T1000 (cell line): ENCODE data around the gene KLKB1.

Experiments used
- DNase-seq: peaks from one replicate; lab custom pipeline; 2025; ENCODE audit warnings: mixed read lengths; lab: John Stamatoyannopoulos, UW

Gene KLKB1

DNA sequence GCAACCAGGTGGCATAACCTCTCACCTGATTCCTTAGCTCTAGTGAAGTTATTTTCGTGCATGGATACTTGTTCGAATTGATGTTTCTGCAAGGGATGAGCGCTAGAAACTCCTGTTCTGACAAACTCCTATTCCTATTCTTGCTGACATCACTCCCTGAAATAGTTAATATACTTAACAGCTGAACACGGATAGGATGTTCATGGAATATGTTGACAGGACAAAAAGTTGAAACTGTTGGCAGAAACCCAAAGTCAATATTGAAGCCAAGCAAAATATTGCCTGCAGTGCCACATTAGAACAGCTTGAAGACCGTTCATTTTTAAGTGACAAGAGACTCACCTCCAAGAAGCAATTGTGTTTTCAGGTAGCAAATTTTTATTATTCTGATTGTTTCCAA lies at the start of gene KLKB1:
TSS of gene KLKB1 (plus strand) at position 287 of the 400 bp plus-strand sequence. CDS start 689 bp downstream, outside the sequence.
- DNase-seq = no peak

DNA sequence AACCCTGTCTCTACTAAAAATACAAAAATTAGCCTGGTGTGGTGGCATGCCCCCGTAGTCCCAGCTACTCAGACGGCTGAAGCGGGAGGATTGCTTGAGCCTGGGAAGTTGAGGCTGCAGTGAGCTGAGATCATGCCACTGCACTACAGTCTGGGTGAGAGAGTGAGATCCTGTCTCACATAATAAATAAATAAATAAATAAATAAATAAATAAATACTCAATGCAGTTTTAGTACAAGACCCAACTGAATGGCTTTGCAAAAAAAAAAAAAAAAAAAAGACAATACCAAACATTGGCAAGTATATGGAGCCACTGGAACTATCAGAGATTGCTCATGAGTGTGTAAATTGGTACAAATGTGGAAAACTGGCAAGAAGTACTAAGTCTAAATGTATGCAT lies 39.2 kb upstream of the KLKB1 start:
- no peak for DNase-seq

DNA sequence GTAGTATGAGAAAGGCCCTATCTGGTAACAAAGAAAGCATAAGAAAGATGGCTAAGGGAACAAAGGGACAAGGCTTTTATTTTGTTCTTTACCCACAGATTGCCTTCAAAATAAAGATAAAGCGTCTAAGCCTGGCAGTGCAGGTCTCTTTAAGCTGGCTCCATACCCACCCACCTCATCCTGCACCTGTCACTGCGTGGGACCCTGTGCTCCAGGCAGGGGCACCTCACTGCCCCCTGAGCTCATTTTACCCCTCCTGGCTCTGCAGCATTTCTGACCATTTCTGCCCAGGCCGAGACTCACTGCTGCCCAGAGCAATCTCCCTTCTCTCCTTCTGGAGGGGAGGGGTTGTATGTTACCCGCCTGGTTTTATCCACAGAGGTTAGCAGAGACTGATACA lies 37.7 kb upstream of the KLKB1 start:
- no peak for DNase-seq

DNA sequence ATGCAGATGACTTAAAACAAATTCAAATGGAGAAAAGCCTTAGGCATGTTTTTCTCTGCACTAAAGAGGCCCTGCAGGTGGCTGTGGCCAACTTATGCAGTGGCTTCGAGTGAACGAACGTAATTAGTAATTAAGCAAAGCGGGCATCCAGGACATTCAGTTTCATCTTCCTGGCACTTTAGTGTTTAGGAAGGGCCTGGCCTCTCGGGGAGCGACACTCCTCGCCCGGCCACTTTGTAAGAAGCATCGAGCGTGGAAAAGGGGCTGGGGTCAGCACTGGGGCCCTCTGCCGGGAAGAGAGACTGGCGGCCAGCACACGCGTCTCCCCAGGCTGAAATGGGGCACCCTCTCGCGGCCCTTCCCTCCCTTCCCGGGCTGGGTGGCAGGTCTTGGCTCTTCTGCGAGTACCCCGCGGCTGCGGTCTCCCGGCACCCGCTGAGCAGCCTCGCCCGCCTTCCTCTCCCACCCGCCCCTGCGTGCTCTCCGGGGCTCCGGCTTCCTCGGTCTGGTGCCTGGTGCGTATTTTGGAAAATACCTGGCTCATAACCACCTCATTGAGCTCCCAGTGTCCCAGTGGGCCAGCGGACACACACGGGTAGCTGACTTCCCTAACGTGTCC lies 36.6 kb upstream of the KLKB1 start:
- DNase-seq = no peak

DNA sequence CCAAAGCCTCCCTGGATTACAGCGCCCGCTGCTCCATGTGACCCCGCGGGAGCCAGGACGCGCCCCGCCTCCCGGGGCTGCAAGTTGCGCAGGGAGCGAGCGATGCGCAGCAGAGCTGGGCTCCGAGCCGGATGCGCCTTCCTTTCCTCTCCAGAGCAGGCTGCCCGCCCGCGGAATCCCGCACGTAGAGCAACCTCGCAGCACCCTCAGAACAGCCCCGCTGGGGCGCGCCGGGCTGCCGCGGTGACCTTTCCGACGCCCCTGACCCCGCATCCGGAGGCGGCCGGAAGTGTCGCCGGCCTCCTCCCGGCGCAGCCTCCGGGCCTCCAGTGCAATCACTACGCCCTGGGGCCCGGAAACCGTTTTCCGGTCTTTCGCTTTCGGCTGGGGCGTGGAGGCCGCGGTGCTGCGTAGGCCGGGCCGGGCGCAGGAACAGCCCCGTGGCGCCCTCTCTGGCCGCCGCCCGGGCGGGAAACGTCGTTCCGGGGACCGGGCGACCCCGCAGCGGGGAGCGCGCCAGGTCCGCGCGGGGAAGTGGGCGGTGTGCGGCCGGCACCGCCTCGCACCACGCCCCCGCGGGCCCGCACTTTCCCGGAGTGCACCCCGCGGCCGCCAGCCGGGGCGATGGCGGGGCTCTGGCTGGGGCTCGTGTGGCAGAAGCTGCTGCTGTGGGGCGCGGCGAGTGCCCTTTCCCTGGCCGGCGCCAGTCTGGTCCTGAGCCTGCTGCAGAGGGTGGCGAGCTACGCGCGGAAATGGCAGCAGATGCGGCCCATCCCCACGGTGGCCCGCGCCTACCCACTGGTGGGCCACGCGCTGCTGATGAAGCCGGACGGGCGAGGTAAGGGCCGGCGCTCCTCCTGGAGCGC lies 35.9 kb upstream of the KLKB1 start, which contains the start of gene CYP4V2:
TSS of gene CYP4V2 (plus strand) at position 368 of the 866 bp plus-strand sequence. CDS start at position 625, 257 bp downstream.
- no peak for DNase-seq

DNA sequence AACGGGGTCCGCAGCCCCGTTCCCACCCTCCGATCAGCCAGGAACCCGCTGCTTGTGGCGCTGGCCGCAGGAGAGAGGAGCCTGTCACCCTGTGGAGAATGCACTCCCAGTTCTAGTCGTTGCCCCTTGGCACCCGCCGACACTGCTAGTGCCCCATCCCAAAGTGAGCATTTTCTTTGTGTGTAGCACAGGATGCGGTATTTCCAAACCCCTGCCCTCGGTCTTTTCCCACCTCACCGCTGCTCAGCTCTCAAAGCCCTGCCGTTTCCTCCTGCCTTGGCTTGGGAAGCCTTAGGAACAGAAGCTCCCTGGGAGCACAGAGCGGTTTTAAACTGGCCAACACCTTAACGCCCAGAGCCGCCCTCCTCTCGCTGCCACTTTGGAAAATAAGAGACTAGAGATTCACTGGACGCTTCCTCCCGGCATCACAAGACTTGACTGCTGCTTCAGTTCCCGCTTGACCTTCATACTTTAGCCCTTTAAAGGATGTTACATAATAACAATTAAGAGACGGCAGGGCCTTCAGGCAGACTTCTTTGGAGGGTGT lies 35.2 kb upstream of the KLKB1 start:
- DNase-seq = no peak

DNA sequence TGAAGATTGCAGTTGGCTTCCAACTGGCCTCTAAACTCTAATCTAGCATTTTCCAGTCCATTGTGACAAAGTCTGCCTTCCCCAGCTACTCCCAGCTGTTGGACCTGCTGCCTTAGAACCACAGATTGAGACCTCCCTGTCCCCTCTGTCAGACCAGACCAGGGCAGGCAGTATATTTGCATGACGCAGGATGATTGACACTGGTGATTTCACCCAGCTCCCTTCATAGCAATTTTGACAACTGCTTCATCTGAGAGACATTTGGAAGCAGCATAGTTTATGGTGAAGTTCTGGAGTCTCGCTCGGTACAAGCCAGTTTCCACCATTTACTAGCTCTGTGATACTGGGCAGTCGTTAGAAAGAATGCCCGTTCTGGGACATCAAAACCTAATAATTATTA lies 33.5 kb upstream of the KLKB1 start:
- DNase-seq = no peak

DNA sequence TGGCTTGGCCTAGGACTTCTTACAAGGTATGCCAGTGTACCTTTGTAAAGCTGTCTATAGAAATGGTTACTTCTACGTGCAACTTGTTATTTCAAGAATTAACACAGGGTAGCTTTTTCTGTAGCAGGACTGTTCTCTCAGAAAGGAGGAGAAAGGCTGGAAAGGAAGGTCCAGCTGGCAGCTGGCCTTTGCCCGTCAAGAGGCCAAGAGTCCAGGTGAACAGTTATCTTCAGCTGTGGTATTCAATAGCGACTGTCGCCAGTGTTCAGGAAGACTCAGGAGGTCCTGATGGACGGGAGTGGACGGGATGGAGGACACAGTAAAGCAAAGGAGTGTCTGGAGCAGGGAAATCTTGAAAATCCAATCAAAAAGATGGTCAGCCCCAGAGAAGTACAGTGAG lies 31.2 kb upstream of the KLKB1 start:
- DNase-seq = no peak

DNA sequence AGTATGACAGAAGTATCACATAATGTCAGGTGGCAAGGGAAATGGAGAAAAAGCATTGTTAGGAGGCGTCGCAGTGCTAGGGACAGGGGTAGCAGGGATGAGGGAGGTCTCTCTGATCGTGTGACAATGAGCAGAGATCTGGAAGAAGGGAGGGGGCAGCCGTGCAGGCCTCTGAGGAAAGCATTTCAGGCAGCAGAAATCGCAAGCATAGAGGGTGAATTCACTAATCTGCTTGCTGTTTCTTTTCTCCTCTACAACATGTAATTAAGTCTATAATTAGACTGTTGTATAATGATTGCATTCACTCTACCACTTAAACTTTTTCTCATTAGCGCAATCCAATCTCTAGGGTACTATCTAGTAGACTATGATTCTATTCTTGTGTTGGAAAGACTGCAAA lies 26.8 kb upstream of the KLKB1 start:
- DNase-seq = no peak

DNA sequence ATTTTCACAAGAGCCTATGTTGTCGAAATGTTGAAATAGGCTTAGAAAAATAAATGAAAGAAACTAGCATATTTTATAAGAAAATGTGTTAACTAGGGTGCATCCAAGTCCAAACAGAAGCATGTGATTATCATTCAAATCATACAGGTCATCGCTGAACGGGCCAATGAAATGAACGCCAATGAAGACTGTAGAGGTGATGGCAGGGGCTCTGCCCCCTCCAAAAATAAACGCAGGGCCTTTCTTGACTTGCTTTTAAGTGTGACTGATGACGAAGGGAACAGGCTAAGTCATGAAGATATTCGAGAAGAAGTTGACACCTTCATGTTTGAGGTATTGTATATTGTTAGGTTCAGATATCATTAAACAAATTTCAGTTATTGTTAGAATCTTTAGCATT lies 26.3 kb upstream of the KLKB1 start:
- DNase-seq = no peak

DNA sequence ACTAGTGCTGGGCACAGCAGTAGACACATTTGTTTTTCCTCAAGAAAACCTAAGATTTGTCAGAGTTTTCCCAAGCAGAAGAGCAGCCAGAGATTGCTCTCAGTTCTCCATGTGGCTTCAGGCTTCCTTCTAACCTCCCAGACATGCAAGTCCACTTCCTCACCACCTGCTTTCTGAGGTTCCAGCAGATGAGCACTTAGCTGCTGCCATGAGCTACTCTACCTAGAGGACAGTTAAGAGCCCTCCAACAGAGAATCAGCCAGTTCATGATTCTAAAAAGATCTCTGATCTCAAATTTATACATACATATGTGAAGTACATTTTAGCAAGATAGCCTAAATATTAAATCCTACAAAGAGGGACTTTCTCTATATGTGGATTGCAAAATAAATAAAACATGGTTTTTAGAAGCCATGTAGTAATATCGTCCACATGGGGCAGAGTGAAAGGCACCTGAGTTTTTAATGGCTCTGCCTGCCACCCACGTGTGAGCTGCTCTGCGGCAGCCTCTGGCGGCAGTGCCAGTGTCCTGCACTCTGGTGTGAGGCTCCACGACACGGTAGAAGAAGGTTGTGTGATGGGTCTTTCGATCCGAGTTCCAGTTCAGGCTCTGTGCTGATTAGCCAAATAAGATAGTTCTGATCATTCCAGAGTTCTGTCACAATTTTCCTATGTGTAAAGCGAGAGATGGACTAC lies 25.6 kb upstream of the KLKB1 start:
- DNase-seq = no peak

DNA sequence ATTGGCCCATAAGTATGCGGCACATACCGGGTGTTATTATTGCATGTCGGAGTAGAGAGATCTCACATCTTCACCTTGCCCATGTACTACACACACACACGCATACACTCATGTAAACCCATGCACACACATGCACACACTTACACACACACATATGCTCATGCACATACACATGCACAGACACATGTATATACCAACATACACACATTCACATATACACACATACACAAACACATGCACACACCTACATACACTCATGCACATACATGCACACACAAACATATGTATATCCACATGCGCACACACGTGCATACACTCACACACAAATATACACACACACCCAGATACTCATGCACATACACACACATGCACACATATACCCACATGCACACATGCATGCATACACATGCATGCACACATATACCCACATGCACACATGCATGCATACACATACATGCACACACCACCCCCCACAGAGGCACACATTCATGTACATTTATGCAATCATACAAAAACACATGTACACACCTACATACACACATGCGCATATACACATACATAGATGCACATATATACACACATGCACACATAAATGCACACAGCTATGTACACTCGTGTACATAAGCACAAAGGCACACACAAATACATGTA lies 24.7 kb upstream of the KLKB1 start:
- DNase-seq = no peak

DNA sequence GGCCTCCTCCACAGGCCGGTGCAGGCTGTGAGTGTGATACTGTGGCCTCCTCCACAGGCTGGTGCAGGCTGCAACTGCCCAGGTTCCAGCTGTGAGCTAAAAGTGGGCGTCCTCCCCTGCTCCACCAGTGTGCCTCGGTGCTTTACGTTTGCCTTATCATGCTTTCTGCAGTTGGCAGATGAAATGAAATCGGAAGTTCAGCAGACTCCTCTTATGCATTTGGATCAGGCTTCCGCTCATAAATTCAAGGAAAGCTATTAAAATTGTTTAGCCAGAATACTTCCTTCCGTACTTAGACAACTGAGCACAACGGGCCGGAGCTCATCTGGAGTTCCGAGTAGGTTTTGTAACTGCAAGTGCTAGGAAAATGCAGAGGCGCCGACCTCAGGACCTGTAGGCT lies 23.9 kb upstream of the KLKB1 start:
- DNase-seq = no peak

DNA sequence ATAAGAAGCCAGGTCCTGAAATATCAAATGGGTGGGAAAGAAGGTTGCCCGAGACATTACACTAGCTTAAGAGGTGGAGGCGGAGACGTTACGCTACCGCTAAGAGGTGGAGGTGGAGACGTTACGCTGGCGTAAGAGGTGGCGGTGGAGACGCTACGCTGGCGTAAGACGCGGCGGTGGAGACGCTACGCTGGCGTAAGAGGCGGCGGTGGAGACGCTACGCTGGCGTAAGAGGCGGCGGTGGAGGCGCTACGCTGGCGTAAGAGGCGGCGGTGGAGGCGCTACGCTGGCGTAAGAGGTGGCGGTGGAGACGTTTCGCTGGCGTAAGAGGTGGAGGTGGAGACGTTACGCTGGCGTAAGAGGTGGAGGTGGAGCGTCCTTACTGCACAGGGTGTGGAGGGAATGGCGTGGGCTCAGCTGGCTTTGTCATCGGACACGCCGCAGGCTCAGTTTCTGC lies 23.2 kb upstream of the KLKB1 start:
- DNase-seq = no peak

DNA sequence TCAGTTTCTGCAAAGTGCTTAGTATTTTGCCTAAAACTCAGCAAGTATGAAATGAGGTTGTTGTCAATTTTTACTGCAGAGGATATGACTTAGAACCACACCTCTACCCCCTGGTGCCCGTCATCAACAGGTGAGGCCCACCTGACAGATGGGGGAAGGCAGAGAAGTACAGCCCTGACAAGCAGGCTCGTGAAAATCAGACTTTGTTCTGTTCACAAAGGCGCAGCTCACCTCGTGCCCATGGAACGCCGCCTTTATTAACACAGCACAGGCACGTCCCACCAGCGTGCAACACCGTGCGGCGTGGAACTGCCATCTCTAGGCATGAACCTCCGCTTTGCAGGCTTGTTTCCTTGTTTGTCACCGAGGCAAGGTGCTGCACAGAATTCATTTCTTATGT lies 22.6 kb upstream of the KLKB1 start:
- DNase-seq = no peak

DNA sequence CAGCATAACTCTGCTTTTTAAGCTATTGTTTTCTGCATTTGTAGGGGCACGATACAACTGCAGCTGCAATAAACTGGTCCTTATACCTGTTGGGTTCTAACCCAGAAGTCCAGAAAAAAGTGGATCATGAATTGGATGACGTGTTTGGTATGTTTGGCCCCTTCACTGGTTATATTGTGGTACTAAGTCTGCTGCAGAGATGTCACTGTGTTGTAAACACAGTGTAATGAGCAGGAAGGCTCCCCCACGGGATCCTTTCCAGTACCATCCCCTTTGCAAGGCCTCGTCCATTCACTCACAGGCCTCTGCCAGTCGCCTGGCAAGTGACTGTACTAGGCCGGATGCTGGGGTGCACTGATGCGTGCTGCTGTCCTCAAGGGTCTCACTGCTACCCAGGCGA lies 22.2 kb upstream of the KLKB1 start:
- DNase-seq = no peak

DNA sequence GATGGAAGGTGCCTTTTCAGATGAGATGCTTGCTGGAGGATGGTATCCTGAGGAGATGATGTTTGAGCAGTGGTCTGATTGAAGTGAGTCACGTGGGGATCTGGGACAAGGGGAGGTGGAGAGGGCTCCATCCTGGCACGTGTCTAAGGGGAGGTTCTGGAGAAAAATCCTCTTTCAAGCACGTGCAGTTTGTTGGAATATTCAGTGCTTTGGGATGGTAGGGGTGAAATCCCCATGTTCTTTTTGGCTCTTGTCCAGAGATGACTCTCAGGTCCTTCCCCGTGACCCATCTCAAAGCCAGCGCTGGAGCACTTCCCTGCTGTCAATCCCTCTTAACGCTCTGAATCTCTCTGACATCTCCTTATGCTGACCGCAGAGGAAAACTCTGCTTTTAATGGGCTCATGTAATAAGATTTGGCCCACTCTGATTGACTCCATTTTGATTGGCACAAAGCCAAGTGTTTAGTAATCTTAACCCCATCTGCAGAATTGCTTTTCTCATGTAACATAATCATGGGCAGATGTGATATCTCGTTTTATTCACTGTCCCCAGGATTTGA lies 10.8 kb upstream of the KLKB1 start:
- no peak for DNase-seq

DNA sequence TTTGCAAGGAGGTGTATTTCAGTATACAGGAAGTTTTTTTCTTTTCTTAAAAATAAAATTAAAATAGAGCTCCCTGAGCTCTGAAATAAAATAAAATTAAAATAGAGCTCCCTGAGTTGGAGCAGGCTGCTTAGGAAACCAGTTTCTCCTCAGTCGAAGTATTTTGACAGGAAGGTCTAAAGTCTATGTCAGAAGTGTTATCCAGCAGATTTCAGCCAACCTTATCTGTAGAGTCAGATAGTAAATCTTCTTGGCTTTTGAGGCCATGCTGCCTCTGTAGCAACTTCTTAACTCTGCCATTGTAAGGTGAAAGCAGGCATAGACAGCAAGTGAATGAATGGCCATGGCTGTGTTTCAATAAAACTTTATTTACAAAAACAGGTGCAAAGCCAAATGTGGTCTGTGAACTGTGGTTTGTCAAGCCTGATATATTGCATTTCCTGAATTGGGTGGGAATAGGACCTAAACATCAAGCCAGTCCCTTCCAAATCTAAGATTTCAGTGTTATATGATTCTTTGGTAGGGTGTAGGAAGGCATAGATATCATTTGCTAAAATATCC lies 9.5 kb upstream of the KLKB1 start:
- no peak for DNase-seq

DNA sequence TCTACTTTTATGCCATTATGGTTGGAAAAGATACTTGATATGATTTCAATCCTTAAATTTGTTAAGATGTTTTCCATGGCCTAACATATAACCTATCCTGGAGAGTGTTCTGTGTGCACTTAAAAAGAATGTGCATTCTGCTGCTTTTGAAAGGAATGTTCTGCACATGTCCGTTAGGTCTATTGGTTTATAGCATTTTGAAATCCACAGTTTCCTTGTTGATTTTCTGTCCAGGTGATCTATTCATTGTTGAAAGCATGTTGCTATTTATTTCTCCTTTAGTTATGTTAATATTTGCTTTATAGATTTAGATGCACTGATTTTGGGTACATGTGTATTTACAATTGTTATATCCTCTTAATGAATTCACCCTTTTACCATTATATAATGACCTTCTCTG lies 5.7 kb upstream of the KLKB1 start:
- no peak for DNase-seq

DNA sequence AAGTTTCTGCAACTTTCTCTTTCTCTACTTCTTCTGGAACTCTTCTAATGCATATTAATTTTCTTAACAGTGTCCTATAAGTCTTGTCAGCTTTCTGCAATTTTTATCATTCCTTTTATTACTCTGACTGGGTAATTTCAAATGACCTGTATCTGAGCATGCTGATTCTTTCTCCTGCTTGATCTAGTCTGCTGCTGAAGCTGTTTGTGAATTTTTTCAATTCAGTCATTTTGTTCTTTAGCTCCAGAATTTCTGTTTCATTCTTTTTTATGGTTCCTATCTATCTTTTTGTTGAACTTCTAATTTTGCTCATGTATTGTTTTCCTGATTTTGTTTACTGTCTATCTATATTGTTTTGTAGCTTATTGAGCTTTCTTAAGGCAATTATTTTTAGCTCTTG lies 1.5 kb upstream of the KLKB1 start:
- no peak for DNase-seq

DNA sequence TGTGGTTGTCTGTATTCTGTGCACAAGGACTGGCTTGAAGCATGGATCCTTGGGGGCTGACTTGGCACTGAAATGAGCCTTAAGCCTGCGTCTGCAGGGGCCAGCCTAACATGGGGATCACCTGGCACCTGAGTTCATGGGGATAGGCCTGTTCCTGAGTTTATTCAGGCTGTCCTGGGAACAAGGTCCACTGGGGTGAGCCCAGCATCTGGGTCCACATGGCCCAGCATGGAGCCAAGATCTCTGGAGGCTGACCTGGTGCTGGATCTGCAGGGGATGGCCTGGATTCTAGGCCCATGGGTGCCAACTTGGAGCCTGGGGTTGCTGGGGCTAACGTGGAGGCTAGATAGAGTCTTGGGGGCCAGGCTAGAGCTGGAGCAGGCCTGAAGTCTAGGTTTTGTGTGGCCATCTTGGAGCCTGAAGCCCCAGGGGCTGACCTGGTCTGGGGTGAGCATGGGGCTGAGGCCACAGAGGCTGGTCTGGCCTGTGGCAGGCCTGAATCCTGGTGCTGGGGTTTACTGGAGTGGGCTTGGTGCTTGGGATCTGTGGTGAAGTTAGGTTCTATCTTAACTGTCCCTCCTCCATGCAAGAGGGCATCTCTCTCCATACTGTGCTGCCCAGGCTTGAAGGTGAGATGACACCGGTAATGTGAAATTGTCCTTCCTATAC lies 652 bp upstream of the KLKB1 start:
- no peak for DNase-seq
